Jurkat, Clone E6-1 (cell line): ENCODE measurements around the gene ANGPTL4.
"Not testable (repeated sequence)": the region's sequence is repeated elsewhere in the genome, so short reads cannot be mapped to it uniquely, and the experiment has no call there.

Experiments
- DNase-seq: peaks from one replicate; pipeline ENCODE4 v3.0.0-alpha.2; 2011; ENCODE audit warnings: low read depth, low spot score
- H3K4me3 ChIP-seq: 2 replicates; pipeline ENCODE4 v1.5.1; 2011; ENCODE audit warnings: mild to moderate bottlenecking, low read length, control low read depth, moderate library complexity

The ANGPTL4 gene

DNA sequence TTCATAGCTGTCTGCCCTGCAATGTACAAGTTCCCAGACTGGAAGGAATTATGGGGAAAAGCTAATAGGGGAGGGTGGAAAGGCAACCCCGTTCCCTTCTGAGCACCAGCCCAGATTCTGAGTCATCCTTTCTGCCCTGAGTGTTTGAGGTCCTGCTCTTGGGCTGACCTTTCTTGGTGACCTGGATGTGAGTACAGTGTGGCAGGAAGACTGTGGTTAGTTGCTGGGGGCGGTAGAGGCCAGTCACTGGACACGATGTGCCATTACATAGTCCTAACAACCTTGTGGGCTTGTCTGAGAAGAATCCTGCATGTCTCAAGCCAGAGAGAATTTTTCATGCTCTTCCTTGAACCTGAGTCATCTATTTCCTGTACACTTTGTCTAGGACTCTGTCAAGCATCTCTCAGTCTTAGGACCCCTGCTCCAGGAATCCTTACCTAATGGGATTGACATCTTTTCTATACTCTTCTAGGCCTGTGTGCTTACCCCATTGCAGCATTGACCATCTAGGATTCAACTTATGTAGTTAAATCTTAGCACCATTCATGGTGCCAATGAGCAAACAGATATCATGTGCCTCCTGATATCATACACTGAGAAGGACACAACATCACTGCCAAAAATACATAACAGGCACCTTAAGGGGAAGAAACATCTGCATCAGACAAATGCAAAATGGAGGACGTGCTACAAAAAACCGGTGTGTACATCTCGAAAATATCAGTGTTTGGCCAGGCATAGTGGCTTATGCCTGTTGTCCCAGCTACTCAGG lies 8.1 kb upstream of the ANGPTL4 start:
- DNase-seq: no peak
- H3K4me3 ChIP-seq: no peak overlapping the region

GRCh38 chr19:8357007-8357521 lies 6.9 kb upstream of the ANGPTL4 start:
- no peak for DNase-seq

DNA sequence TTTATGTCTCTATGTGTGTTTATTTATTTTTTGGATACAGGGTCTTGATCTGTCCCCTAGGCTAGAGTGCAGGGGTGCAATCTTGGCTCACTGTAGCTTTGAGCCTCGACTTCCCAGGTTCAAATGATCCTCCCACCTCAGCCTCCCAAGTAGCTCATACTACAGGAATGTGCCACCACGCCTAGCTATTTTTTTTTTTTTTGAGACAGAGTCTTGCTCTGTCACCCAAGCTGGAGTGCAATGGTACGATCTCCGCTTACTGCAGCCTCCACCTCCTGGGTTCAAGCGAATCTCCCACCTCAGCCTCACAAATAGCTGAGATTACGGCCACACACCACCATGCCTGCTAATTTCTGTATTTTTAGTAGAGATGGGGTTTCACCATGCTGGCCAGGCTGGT lies 5.0 kb upstream of the ANGPTL4 start:
- DNase-seq: no peak
- no peak overlapping the region for H3K4me3 ChIP-seq

More at GRCh38 chr19:8357007-8357521, 6.9 kb upstream of the ANGPTL4 start:
- H3K4me3 ChIP-seq: no peak overlapping the region

DNA sequence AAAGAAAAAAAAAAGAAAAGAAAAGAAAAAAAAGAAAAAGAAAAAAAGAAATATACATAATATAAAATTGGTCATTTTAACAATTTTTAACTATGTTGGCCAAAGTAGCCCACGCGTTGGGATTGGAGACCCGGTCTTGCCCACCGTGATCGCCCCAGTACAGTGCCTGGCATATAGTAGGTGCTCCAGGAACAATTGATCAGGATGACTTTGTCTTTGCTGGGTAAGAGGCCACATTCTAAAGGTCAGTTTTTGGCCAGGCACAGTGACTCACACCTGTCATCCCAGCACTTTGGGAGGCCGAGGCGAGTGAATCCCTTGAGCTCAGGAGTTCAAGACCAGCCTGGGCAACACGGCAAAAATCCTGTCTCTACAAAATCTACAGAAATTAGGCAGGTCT lies 3.8 kb upstream of the ANGPTL4 start:
- DNase-seq: no peak
- no peak overlapping the region for H3K4me3 ChIP-seq

- DNase-seq: no peak
- no peak overlapping the region for H3K4me3 ChIP-seq
Measured at GRCh38 chr19:8361921-8362793, 1.8 kb upstream of the ANGPTL4 start.

- DNase-seq: no peak
- no peak overlapping the region for H3K4me3 ChIP-seq
Measured at GRCh38 chr19:8366121-8366581, 2.2 kb downstream of the ANGPTL4 start.

- no peak for DNase-seq
- H3K4me3 ChIP-seq: no peak overlapping the region
Measured at GRCh38 chr19:8366961-8367326, 3.0 kb downstream of the ANGPTL4 start.

DNA sequence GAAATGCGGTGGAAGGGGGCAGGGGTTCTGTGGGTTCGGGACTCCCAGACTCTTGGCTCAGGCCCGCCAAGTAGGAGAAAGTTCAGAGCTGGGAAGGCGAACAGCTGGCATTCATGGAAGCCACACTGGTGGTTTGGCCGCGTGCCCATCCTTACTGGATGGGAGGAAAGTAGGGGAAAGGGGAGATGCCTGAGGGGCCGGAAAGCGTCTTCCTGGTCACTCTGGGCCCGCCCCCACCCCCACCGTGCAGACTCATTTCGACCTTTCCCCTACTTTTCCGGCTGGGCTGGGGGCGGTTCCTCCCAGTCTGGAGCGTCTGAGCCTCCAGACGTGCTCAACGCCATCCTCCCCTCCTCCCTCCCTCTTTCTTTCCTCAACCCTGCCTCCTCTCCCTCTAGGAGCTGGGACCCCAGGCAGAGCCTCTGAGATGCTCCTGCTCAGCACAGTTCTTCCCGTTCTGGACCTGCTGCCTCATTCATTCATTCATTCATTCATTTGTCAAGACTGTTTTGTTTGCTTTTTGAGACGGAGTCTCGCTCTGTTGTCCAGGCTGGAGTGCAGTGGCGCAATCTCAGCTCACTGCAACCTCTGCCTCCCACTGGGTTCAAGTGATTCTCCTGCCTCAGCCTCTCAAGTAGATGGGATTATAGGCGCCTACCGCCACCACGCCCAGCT lies 3.5 kb downstream of the ANGPTL4 start:
- H3K4me3 ChIP-seq: no peak overlapping the region
- DNase-seq: no peak

- no peak overlapping the region for H3K4me3 ChIP-seq
- no peak for DNase-seq
Measured at GRCh38 chr19:8370176-8371010, 6.4 kb downstream of the ANGPTL4 start.

DNA sequence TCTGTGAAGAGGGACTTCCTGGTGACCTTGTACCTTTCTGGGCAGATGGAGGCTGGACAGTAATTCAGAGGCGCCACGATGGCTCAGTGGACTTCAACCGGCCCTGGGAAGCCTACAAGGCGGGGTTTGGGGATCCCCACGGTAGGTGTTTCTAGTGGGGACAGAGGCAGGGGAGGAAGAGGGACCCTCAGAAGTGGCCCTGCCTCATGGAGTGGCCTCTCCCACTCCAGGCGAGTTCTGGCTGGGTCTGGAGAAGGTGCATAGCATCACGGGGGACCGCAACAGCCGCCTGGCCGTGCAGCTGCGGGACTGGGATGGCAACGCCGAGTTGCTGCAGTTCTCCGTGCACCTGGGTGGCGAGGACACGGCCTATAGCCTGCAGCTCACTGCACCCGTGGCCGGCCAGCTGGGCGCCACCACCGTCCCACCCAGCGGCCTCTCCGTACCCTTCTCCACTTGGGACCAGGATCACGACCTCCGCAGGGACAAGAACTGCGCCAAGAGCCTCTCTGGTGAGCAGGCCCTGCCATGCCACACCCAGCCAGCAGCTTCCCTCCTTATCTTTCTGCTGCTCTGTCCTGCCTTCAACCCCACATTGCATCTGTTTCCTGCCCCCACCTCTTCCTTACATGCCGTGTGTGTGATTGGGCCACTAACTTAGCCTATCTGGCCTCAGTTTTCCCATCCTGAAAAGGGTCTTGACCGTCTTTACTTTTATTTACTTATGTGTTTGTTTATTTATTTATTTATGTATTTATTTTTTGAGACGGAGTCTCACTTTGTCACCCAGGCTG lies 7.3 kb downstream of the ANGPTL4 start:
- no peak for DNase-seq
- no peak overlapping the region for H3K4me3 ChIP-seq

DNA sequence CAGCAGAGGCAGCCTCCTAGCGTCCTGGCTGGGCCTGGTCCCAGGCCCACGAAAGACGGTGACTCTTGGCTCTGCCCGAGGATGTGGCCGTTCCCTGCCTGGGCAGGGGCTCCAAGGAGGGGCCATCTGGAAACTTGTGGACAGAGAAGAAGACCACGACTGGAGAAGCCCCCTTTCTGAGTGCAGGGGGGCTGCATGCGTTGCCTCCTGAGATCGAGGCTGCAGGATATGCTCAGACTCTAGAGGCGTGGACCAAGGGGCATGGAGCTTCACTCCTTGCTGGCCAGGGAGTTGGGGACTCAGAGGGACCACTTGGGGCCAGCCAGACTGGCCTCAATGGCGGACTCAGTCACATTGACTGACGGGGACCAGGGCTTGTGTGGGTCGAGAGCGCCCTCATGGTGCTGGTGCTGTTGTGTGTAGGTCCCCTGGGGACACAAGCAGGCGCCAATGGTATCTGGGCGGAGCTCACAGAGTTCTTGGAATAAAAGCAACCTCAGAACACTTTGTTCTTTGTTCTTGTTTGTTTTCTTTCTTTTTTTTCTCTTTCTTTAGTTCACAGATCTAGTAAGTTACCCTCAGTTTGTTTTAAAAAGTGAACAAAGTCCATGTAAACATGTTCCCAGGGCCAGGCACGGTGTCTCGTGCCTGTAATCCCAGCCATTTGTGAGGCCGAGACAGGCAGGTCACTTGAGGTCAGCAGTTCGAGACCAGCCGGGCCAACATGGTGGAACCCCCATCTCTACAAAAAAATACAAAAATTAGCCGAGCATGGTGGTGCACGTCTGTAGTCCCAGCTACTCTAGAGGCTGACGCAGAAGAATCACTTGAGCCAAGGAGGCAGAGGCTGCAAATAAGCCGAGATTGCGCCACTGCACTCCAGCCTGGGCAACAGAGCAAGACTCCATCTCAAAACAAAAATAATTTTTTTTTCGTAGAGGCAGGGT lies 10.2 kb downstream of the ANGPTL4 start:
- no peak overlapping the region for H3K4me3 ChIP-seq
- DNase-seq: no peak

- DNase-seq, H3K4me3 ChIP-seq: not testable (repeated sequence)
Measured at GRCh38 chr19:8375766-8376165, 11.8 kb downstream of the ANGPTL4 start.

GRCh38 chr19:8376373-8376974 lies 12.5 kb downstream of the ANGPTL4 start:
- H3K4me3 ChIP-seq, DNase-seq: not testable (repeated sequence)

DNA sequence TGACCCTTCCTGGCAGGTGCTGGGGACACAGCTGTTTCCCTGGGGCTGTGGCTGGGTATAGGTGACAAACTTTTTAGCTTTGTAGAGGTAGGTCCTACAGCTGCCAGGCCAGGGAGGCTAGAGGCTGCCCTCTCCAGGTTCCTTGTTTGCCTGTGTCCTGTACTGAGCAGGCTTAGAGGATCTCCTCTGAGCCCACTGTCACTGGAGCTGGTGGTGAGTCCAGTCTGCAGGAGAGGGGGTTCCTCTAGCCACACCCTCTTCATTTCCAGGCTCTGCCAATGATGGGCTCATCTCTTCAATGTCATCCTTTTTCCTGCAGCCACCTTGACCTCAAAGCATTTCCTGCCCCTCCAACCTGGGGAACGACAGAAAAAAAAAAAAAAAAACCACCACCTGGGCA lies 13.6 kb downstream of the ANGPTL4 start:
- H3K4me3 ChIP-seq: no peak overlapping the region
- no peak for DNase-seq

- DNase-seq, H3K4me3 ChIP-seq: not testable (repeated sequence)
Measured at GRCh38 chr19:8379156-8379891, 15.4 kb downstream of the ANGPTL4 start.

GRCh38 chr19:8384569-8384968 lies 20.6 kb downstream of the ANGPTL4 start:
- H3K4me3 ChIP-seq, DNase-seq: not testable (repeated sequence)
